K562 (cell line): ENCODE data around the gene KRT8. TPM values are rescaled to one million over a fixed set of nuclear protein-coding genes. Genes with fewer than 3 reads are reported as not detected.

Experiments
- ATAC-seq: fragments of 200-7000 bp; cut with Tn5 transposase; 3 replicates; pipeline ENCODE4 v1.9.1; 2020; ENCODE audit warnings: moderate library complexity
- BruUV-seq: library from RNA; stranded (reverse); fragments of 400-500 nt; replicated peaks from 2 replicates; lab custom pipeline; 2021; lab: Mats Ljungman, UMichigan
- CTCF ChIA-PET: fragments of 300-600 bp; formaldehyde crosslinking; extraction: SDS; loops from one replicate; lab custom pipeline; 2021; ENCODE audit warnings: low intra/inter-chr PET ratio; lab: Yijun Ruan, JAX
- POLR2A ChIA-PET: fragments of 300-600, 350-650 bp; sonication (Branson Sonifier 250); formaldehyde crosslinking; extraction: SDS; loops from one replicate; lab custom pipeline; 2021; ENCODE audit warnings: antibody characterized with exemption, inconsistent platforms; lab: Yijun Ruan, JAX
- DNase-seq, 4 experiments: peaks; one replicate each; pipeline versions ENCODE4 v3.0.0 to v3.0.0-alpha.2; 2011 to 2018; ENCODE audit warnings: low spot score in 3 of 4, mixed read lengths in 3 of 4; ENCODE audit errors: extremely low read depth in 1 of 4
- FAIRE-seq: peaks from 2 replicates; lab custom pipeline; 2011; peaks lifted over from hg19 to GRCh38; lab: Jason Lieb, UNC
- H2AFZ ChIP-seq: 2 replicates; pipeline ENCODE4 v1.6.0; 2011; ENCODE audit warnings: low read depth, low read length, control low read depth, inconsistent platforms
- H3K27ac ChIP-seq: fragments of 200-600 bp; 3 replicates; pipeline ENCODE4 v1.8.0; 2011; ENCODE audit warnings: low read depth, mild to moderate bottlenecking, control low read depth, inconsistent platforms, low read length, moderate library complexity, mixed read lengths; ENCODE audit errors: extremely low read depth
- H3K27me3 ChIP-seq, 2 experiments: fragments of 300-600 bp in 1 of 2; 2 replicates in 1 of 2; 3 replicates in 1 of 2; pipeline versions ENCODE4 v1.6.0 to v1.8.0; 2011; ENCODE audit warnings: inconsistent platforms in 2 of 2, low read length in 2 of 2, mild to moderate bottlenecking in 1 of 2, mixed read lengths in 1 of 2, moderate library complexity in 1 of 2; ENCODE audit not compliant: control insufficient read depth in 2 of 2, insufficient read depth in 2 of 2
- H3K36me3 ChIP-seq: fragments of 300-600 bp; 3 replicates; pipeline ENCODE4 v1.8.0; 2011; ENCODE audit warnings: mild to moderate bottlenecking, low read length, inconsistent platforms; ENCODE audit not compliant: control insufficient read depth, insufficient read depth
- H3K4me1 ChIP-seq, 2 experiments: fragments of 200-600 bp in 1 of 2; replicated peaks in 1 of 2; 2 replicates in 1 of 2; 3 replicates in 1 of 2; pipeline versions ENCODE4 v1.5.1 to v1.8.0; 2011; ENCODE audit warnings: inconsistent platforms in 2 of 2, low read length in 2 of 2, mild to moderate bottlenecking in 1 of 2, mixed read lengths in 1 of 2, moderate library complexity in 1 of 2; ENCODE audit not compliant: control insufficient read depth in 2 of 2, insufficient read depth in 2 of 2
- H3K4me2 ChIP-seq: 2 replicates; pipeline ENCODE4 v1.6.1; 2011; ENCODE audit warnings: low read length, control low read depth, inconsistent platforms, mixed read lengths; ENCODE audit not compliant: insufficient read depth
- H3K4me3 ChIP-seq: fragments of 200-600 bp; sonication (generic), shearing (Covaris generic); 2 replicates; pipeline ENCODE4 v1.5.1; 2016; ENCODE audit warnings: control low read depth, inconsistent platforms
- H3K79me2 ChIP-seq: fragments of 200-600 bp; 3 replicates; pipeline ENCODE4 v1.8.0; 2011; ENCODE audit warnings: low read length, inconsistent platforms; ENCODE audit not compliant: control insufficient read depth, insufficient read depth
- H3K9ac ChIP-seq, 2 experiments: 2 replicates each; pipeline versions ENCODE4 v1.6.0 to v1.6.1; 2011; ENCODE audit warnings: low read depth in 2 of 2, low read length in 2 of 2, control low read depth in 1 of 2, inconsistent platforms in 1 of 2, mild to moderate bottlenecking in 1 of 2, mixed read lengths in 1 of 2; ENCODE audit not compliant: insufficient read depth in 1 of 2
- H3K9me1 ChIP-seq: one replicate; pipeline ENCODE4 v1.6.0; 2011; ENCODE audit warnings: inconsistent platforms, mild to moderate bottlenecking, low read length, moderate library complexity; ENCODE audit not compliant: control insufficient read depth, insufficient read depth
- H3K9me3 ChIP-seq: replicated peaks from 2 replicates; pipeline ENCODE4 v1.5.1; 2011; ENCODE audit warnings: low read depth, low read length, inconsistent platforms; ENCODE audit not compliant: control insufficient read depth, insufficient read depth
- H4K20me1 ChIP-seq: replicated peaks from 2 replicates; pipeline ENCODE4 v1.6.1; 2011; ENCODE audit warnings: low read length, inconsistent platforms, mixed read lengths; ENCODE audit not compliant: control insufficient read depth, insufficient read depth
- ADNP ChIP-seq: fragments of 200-800 bp; sonication (Bioruptor generic); IDR thresholded peaks from 2 replicates; pipeline ENCODE4 v1.6.1; 2016; ENCODE audit warnings: missing genetic modification characterization, missing compliant biosample characterization
- BCOR ChIP-seq: fragments of 450-650 bp; IDR thresholded peaks from 2 replicates; pipeline ENCODE4 v1.6.1; 2016
- KDM1A ChIP-seq, 2 experiments: fragments of 450-650 bp; IDR thresholded peaks; 2 replicates each; pipeline ENCODE4 v1.6.1; 2016; ENCODE audit warnings: mild to moderate bottlenecking in 2 of 2
- KDM5B ChIP-seq: fragments of 200-600 bp; sonication (generic); IDR thresholded peaks from 2 replicates; pipeline ENCODE4 v1.6.1; 2012; ENCODE audit warnings: low read depth, mild to moderate bottlenecking, moderate library complexity, low read length, control low read depth, inconsistent platforms; ENCODE audit not compliant: insufficient replicate concordance
- RBM25 ChIP-seq: fragments of 200-400 bp; formaldehyde crosslinking; IDR thresholded peaks from 2 replicates; pipeline ENCODE4 v1.6.1; 2018; ENCODE audit warnings: low read length, low read depth, moderate library complexity; ENCODE audit not compliant: severe bottlenecking
- RBM34 ChIP-seq: fragments of 200-400 bp; formaldehyde crosslinking; IDR thresholded peaks from 2 replicates; pipeline ENCODE4 v1.6.1; 2018; ENCODE audit warnings: low read length, borderline replicate concordance; ENCODE audit not compliant: insufficient read depth
- RCOR1 ChIP-seq, 2 experiments: IDR thresholded peaks; 2 replicates each; pipeline ENCODE4 v1.6.1; 2012; ENCODE audit warnings: low read depth in 2 of 2, low read length in 2 of 2, borderline replicate concordance in 1 of 2, improper control_type of control experiment in 1 of 2
- TBP ChIP-seq: optimal IDR thresholded peaks from 2 replicates; pipeline ENCODE3; 2011; ENCODE audit warnings: low read depth, low read length, improper control_type of control experiment
- TCF3 ChIP-seq: sonication (generic); formaldehyde crosslinking; IDR thresholded peaks from 2 replicates; pipeline ENCODE4 v1.4.0; 2020; ENCODE audit warnings: mild to moderate bottlenecking, missing genetic modification reagents
- ZC3H11A ChIP-seq: IDR thresholded peaks from 2 replicates; pipeline ENCODE4 v1.6.1; 2012; ENCODE audit warnings: low read depth, low read length, improper control_type of control experiment
- ZNF146 ChIP-seq: IDR thresholded peaks from one replicate; pipeline ENCODE4 v1.6.1; 2018; ENCODE audit warnings: missing compliant biosample characterization; ENCODE audit not compliant: unreplicated experiment
- ZNF197 ChIP-seq: fragments of 200-800 bp; sonication (Bioruptor generic); IDR thresholded peaks from 2 replicates; pipeline ENCODE4 v1.6.1; 2016; ENCODE audit warnings: low read depth, missing genetic modification characterization, missing compliant biosample characterization
- ZNF217 ChIP-seq: sonication (generic); formaldehyde crosslinking; IDR thresholded peaks from 2 replicates; pipeline ENCODE4 v1.8.0; 2022; ENCODE audit warnings: mild to moderate bottlenecking, missing genetic modification reagents
- ZNF384 ChIP-seq: IDR thresholded peaks from 2 replicates; pipeline ENCODE4 v1.6.1; 2012; ENCODE audit warnings: low read depth, low read length, improper control_type of control experiment
- in situ Hi-C: fragments of 300-500 bp; cut with MboI; formaldehyde crosslinking; loops from 4 replicates; pipeline ENCODE4 v1.15.0; 2018; ENCODE audit warnings: inconsistent platforms, mixed read lengths
- intact Hi-C: fragments of 100-400 bp; cut with micrococcal nuclease; formaldehyde crosslinking; loops from 2 replicates; pipeline ENCODE4 v1.14.2; 2022
- polyA plus RNA-seq, 8 experiments: library from polyadenylated mRNA; depleted of rRNA in 4 of 8; stranded (reverse) in 5 of 8; unstranded in 3 of 8; fragments of >200 nt; fragmentation: Nextera tagmentation in 2 of 8; fragmentation: Illumina TruSeq in 1 of 8; extraction: Ambion mirVana in 2 of 8; extraction: Trizol in 1 of 8; gene quantifications; 2 replicates each; pipeline versions ENCODE4 v1.2.1 to v1.2.3, GENCODE V29; 2011 to 2014; ENCODE audit warnings: inconsistent platforms in 1 of 8, missing spikeins in 1 of 8
- total RNA-seq, 7 experiments: library from RNA; depleted of rRNA in 6 of 7; stranded (reverse); fragments of >200 nt in 6 of 7; fragmentation: Illumina TruSeq in 2 of 7; extraction: Trizol in 2 of 7; gene quantifications; 2 replicates each; pipeline versions ENCODE4 v1.2.1 to v1.2.3, GENCODE V29; 2011 to 2021; ENCODE audit warnings: low replicate concordance in 1 of 7
- TF ChIP-seq, protein P1 (sequence below): sonication (generic); formaldehyde crosslinking; IDR thresholded peaks from 2 replicates; pipeline ENCODE4 v1.8.1; 2022; ENCODE audit warnings: missing genetic modification reagents
- TF ChIP-seq, protein P2 (sequence below): fragments of 450-650 bp; IDR thresholded peaks from 2 replicates; pipeline ENCODE4 v1.6.1; 2017; ENCODE audit warnings: antibody characterized with exemption, mild to moderate bottlenecking
- TF ChIP-seq, protein P3 (sequence below): fragments of 450-650 bp; formaldehyde crosslinking; IDR thresholded peaks from 2 replicates; pipeline ENCODE4 v1.4.0; 2020; ENCODE audit warnings: mild to moderate bottlenecking, moderate library complexity

KRT8 gene
- total and polyA plus RNA-seq, 9 of the 15 experiments (the other 6 are each of a cell fraction or from before 2014, with no cell fraction given), result 41.5 to 661 (median 260) TPM

DNA sequence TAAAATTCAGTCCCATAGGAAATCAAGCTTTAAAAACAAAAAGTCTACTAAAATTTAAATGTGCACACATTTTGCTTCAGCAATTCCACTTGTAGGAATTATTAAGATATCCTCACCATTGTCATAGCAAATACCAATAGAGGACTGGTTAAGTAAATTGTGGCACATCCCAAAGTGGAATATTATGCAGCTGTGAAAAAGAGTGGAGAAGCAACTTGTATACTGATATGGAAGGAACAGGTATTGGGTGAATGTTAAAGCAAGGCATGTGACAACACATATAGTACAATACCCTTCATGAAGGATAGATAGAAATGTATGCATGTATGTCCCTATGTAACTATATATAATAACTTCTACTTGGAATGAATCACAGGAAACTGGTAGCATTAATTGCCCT, 11.9 kb downstream of the KRT8 start:
- no peak overlapping the region for H3K27ac ChIP-seq
- H3K36me3 ChIP-seq, result peaks cover 14% of the 10 kb centered on the region; the same call in 1 of the 3 replicates
- ATAC-seq, result no peak
- CTCF ChIA-PET, result no interaction called here
- FAIRE-seq, result no peak
- H3K9me3 ChIP-seq, result no peaks in the 10 kb centered on the region
- no peak overlapping the region for H3K4me2 ChIP-seq
- peaks cover 8 to 12% of the 10 kb centered on the region in 2 experiments for H3K4me1 ChIP-seq
- TF ChIP-seq ZNF217 (CRISPR knock-in tag), result no peak
- no peak for TF ChIP-seq ZNF197 (CRISPR knock-in tag)
- TF ChIP-seq RBM25, result peak; percentile 94
- TF ChIP-seq, protein P1, sequence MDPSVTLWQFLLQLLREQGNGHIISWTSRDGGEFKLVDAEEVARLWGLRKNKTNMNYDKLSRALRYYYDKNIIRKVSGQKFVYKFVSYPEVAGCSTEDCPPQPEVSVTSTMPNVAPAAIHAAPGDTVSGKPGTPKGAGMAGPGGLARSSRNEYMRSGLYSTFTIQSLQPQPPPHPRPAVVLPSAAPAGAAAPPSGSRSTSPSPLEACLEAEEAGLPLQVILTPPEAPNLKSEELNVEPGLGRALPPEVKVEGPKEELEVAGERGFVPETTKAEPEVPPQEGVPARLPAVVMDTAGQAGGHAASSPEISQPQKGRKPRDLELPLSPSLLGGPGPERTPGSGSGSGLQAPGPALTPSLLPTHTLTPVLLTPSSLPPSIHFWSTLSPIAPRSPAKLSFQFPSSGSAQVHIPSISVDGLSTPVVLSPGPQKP (CRISPR knock-in tag), result no peak
- no peak for TF ChIP-seq ZNF384
- peak; percentile 72 for TF ChIP-seq BCOR
- TF ChIP-seq KDM1A (IDR thresholded peaks at IDR 0.05), result peak; percentile 41 to 68; a peak in 2 of 4 replicates
- no peak for TF ChIP-seq KDM5B
- TF ChIP-seq TCF3 (CRISPR knock-in tag), result no peak
- TF ChIP-seq, protein P2, sequence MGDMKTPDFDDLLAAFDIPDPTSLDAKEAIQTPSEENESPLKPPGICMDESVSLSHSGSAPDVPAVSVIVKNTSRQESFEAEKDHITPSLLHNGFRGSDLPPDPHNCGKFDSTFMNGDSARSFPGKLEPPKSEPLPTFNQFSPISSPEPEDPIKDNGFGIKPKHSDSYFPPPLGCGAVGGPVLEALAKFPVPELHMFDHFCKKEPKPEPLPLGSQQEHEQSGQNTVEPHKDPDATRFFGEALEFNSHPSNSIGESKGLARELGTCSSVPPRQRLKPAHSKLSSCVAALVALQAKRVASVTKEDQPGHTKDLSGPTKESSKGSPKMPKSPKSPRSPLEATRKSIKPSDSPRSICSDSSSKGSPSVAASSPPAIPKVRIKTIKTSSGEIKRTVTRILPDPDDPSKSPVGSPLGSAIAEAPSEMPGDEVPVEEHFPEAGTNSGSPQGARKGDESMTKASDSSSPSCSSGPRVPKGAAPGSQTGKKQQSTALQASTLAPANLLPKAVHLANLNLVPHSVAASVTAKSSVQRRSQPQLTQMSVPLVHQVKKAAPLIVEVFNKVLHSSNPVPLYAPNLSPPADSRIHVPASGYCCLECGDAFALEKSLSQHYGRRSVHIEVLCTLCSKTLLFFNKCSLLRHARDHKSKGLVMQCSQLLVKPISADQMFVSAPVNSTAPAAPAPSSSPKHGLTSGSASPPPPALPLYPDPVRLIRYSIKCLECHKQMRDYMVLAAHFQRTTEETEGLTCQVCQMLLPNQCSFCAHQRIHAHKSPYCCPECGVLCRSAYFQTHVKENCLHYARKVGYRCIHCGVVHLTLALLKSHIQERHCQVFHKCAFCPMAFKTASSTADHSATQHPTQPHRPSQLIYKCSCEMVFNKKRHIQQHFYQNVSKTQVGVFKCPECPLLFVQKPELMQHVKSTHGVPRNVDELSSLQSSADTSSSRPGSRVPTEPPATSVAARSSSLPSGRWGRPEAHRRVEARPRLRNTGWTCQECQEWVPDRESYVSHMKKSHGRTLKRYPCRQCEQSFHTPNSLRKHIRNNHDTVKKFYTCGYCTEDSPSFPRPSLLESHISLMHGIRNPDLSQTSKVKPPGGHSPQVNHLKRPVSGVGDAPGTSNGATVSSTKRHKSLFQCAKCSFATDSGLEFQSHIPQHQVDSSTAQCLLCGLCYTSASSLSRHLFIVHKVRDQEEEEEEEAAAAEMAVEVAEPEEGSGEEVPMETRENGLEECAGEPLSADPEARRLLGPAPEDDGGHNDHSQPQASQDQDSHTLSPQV, result no peak
- 0 out of 4 replicates have a peak, but pooled peaks of 1 of the 2 experiments have one; percentile 25 for TF ChIP-seq RCOR1 (IDR thresholded peaks at IDR 0.05; ENCODE audit: borderline replicate concordance in 1 of 2, low read depth in 2 of 2, low read length in 2 of 2)
- peak; percentile 62 for TF ChIP-seq ADNP (tag)
- TF ChIP-seq ZC3H11A, result no peak
- no peak for TF ChIP-seq RBM34
- TF ChIP-seq ZNF146 (CRISPR knock-in tag), result peak; percentile 97
- no peak for TF ChIP-seq TBP
- TF ChIP-seq, protein P3, sequence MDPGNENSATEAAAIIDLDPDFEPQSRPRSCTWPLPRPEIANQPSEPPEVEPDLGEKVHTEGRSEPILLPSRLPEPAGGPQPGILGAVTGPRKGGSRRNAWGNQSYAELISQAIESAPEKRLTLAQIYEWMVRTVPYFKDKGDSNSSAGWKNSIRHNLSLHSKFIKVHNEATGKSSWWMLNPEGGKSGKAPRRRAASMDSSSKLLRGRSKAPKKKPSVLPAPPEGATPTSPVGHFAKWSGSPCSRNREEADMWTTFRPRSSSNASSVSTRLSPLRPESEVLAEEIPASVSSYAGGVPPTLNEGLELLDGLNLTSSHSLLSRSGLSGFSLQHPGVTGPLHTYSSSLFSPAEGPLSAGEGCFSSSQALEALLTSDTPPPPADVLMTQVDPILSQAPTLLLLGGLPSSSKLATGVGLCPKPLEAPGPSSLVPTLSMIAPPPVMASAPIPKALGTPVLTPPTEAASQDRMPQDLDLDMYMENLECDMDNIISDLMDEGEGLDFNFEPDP (CRISPR knock-in tag), result no peak
- TF ChIP-seq, all 486 proteins: peak for 6
- H3K79me2 ChIP-seq, result no peaks in the 10 kb centered on the region
- no peak overlapping the region for H3K9ac ChIP-seq
- no peaks in the 10 kb centered on the region for H3K9me1 ChIP-seq
- intact Hi-C loops (no loop called here), in situ Hi-C loops (no loop called here)
- no peak overlapping the region for H3K4me3 ChIP-seq
- BruUV-seq, result no TSS peak
- DNase-seq, result no peak
- POLR2A ChIA-PET, result interaction anchor here (0.7 kb wide), 1 partner anchor 458 kb away, joined by 3 read pairs; no protein-coding TSS in a partner anchor
- no peaks in the 10 kb centered on the region for H3K27me3 ChIP-seq
- H2AFZ ChIP-seq, result no peak overlapping the region
- peaks cover 6% of the 10 kb centered on the region; the same call in 1 of the 2 replicates for H4K20me1 ChIP-seq
